GM21576 (cell line): Measurements from ENCODE around the gene HEATR3.

ENCODE experiments used
- ATAC-seq: cut with Tn5 transposase; IDR thresholded peaks from one replicate; pipeline ENCODE4 v1.9.1; 2021; ENCODE audit warnings: mild to moderate bottlenecking, moderate library complexity; ENCODE audit not compliant: unreplicated experiment

The HEATR3 gene

GRCh38 chr16:50065624-50066481 lies at the start of gene HEATR3:
Gene HEATR3, plus strand, starts transcription at chr16:50065970. Its CDS starts 162 bp downstream, at chr16:50066132.
- ATAC-seq, result peak; percentile 66

GRCh38 chr16:50017553-50017952 lies 48.2 kb upstream of the HEATR3 start:
- ATAC-seq, result no peak

- ATAC-seq, result no peak
These were observed 44.2 kb upstream of the HEATR3 start for GRCh38 chr16:50021544-50021943.

GRCh38 chr16:50023641-50024040 lies 42.1 kb upstream of the HEATR3 start:
- no peak for ATAC-seq

GRCh38 chr16:50024207-50024606 lies 41.6 kb upstream of the HEATR3 start:
- ATAC-seq, result no peak

GRCh38 chr16:50024684-50025536 lies 40.9 kb upstream of the HEATR3 start, which contains the start of gene CNEP1R1:
Gene CNEP1R1, plus strand, starts transcription at chr16:50025225. Its CDS starts 91 bp downstream, at chr16:50025316.
- ATAC-seq, result peak; percentile 97

GRCh38 chr16:50025537-50025931 lies 40.2 kb upstream of the HEATR3 start:
- ATAC-seq, result peak; percentile 17

GRCh38 chr16:50027829-50028228 lies 37.9 kb upstream of the HEATR3 start:
- no peak for ATAC-seq

- no peak for ATAC-seq
These were observed 30.2 kb upstream of the HEATR3 start for GRCh38 chr16:50035468-50035992.

GRCh38 chr16:50036426-50036825 lies 29.3 kb upstream of the HEATR3 start:
- no peak for ATAC-seq

GRCh38 chr16:50037662-50038220 lies 28.0 kb upstream of the HEATR3 start:
- ATAC-seq, result no peak

- no peak for ATAC-seq
These were observed 27.5 kb upstream of the HEATR3 start for GRCh38 chr16:50038286-50038685.

- no peak for ATAC-seq
These were observed 26.8 kb upstream of the HEATR3 start for GRCh38 chr16:50038756-50039529.

GRCh38 chr16:50040018-50040417 lies 25.8 kb upstream of the HEATR3 start:
- ATAC-seq, result no peak

- no peak for ATAC-seq
These were observed 25.1 kb upstream of the HEATR3 start for GRCh38 chr16:50040710-50041109.

- ATAC-seq, result no peak
These were observed 22.4 kb upstream of the HEATR3 start for GRCh38 chr16:50043358-50043757.

- no peak for ATAC-seq
These were observed 20.4 kb upstream of the HEATR3 start for GRCh38 chr16:50045412-50045811.

GRCh38 chr16:50046853-50047252 lies 18.9 kb upstream of the HEATR3 start:
- no peak for ATAC-seq

- no peak for ATAC-seq
These were observed 17.9 kb upstream of the HEATR3 start for GRCh38 chr16:50047864-50048263.

GRCh38 chr16:50050802-50051201 lies 15.0 kb upstream of the HEATR3 start:
- ATAC-seq, result no peak
